Activated T-helper 1 cell treated with Interleukin-2 at 50 U/mL for 16 hours (primary cell): ENCODE measurements around the gene ANO3.
"Not testable (repeated sequence)": the region's sequence is repeated elsewhere in the genome, so short reads cannot be mapped to it uniquely, and the experiment has no call there.

Experiments used
- DNase-seq: peaks from one replicate; pipeline ENCODE4 v3.0.0-alpha.2; 2020; ENCODE audit warnings: low read depth

The ANO3 gene

DNA sequence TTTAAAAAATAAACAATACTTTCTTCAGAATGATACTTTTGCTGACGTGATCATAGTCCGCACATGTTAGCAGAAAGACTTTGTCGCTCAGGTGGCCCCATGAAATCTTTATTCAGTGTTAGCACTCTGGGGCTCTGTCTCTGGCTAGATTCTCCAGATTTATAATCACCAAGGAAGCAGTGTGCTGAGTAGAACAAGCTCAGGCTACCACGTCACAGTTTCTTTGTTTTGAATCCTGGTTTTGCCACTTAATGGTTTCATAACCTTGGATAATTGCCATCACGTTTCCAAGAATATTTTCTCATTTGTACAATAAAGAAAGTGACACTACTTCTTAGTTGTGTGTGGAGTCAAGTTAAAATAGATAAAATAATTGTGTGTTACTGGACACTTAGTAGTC is 244.0 kb downstream of the ANO3 start:
- no peak for DNase-seq

GRCh38 chr11:26578998-26579661 is 247.2 kb downstream of the ANO3 start:
- no peak for DNase-seq

DNA sequence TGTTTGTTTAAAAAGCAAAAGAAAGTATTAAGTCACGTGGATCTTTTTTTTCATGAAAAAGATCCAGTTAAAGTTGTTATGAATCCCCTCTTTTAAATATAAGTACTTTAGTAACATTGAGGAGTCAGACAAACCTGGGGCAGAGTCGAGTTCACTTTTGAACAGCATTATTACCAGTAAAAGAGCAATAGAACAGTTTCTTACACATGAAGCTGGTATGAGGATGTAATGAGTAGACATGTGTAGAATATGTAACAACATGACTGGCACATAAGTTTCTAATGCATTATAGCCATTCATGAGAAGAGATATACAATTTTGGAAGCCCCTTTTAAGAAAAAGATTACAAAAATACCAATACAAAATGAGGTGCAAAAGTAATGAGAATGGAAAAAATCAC is 247.8 kb downstream of the ANO3 start:
- DNase-seq = no peak

- no peak for DNase-seq
Measured at GRCh38 chr11:26580929-26581328, 249.0 kb downstream of the ANO3 start.

- DNase-seq = no peak
Measured at GRCh38 chr11:26583550-26583949, 251.6 kb downstream of the ANO3 start.

GRCh38 chr11:26584818-26585217 is 252.9 kb downstream of the ANO3 start:
- no peak for DNase-seq

DNA sequence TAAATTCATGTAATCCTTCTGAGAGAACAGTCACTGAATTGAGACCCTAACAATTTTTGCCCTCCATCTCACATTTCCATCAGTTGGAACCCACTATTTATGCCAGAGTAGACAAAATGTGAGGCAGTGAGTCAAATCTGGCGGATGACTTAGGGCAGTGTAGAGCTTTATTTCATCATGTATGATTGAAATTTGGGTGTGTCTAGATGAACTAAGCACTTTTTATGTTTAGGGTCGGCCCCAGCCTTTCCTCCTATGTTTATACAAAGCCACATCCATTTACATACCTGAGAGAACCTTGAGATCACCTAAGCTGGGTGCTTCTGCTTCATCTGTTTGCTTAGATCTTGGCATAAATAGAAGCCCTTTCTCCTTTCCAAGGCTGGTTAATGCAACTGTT is 255.1 kb downstream of the ANO3 start:
- no peak for DNase-seq

DNA sequence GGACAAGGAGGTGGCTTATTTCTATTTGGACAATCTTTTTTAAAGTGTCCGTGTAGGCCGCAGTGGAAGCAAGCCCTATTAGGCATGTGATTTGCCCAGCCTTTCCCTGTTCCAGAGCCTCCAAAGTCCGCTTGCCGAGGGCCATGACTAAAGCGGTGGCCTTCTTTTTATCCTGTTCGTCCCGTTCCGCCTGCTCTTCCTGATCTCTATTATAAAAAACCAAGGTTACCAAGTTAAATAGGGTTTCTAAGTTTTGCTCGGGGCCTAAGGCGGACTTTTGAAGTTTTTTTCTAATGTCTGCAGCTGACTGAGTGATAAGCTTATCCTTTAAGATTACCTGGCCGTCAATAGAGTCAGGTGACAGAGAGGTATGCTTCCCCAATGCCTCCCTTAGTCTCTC is 261.8 kb downstream of the ANO3 start:
- no peak for DNase-seq

- not testable (repeated sequence) for DNase-seq
Measured at GRCh38 chr11:26595207-26595865, 263.4 kb downstream of the ANO3 start.

- DNase-seq = not testable (repeated sequence)
Measured at GRCh38 chr11:26597049-26597689, 265.2 kb downstream of the ANO3 start.

DNA sequence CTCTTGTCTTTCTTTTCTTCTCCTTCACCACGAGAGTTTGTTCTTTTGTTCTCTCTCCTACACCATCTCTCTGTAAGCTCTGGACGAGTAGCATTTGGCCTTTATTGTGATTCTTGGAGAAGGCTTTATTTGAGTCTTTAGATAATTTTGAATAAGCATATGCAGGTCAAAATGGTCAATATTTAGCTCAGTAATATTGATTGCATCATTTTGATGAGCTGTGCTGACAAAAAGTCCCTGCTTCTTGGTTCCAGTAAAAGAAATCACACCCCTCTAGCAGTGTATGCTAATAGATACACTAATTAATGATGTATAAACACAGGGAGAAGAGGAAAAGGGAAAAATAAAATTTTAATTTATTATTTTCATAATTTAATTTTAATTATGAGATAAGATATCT is 266.0 kb downstream of the ANO3 start:
- DNase-seq = no peak

GRCh38 chr11:26599425-26599824 is 267.5 kb downstream of the ANO3 start:
- DNase-seq = no peak

GRCh38 chr11:26599876-26600434 is 268.0 kb downstream of the ANO3 start:
- DNase-seq = no peak

- no peak for DNase-seq
Measured at GRCh38 chr11:26607725-26608506, 276.0 kb downstream of the ANO3 start.

GRCh38 chr11:26608507-26609146 is 276.7 kb downstream of the ANO3 start:
- no peak for DNase-seq

DNA sequence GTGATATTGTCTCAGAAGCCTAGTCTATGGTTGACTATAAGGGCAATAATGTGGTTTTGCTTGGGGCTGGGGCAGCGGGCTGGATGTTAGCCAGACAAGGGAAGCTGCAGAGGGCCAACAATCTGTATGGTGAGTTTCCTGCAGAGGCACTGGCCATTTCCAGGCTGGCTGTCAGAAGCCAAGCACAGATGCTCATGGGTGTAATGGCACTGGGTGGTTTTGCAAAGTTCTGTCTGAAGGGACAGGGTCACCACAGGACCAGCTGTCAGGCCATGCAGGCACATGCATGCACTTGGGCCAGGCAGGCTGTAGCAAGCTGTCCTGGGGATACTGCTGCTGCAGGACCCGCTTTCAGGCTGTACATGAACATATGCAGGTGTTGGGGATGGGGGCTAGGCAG is 281.8 kb downstream of the ANO3 start:
- no peak for DNase-seq

GRCh38 chr11:26618441-26618840 is 286.5 kb downstream of the ANO3 start:
- no peak for DNase-seq

DNA sequence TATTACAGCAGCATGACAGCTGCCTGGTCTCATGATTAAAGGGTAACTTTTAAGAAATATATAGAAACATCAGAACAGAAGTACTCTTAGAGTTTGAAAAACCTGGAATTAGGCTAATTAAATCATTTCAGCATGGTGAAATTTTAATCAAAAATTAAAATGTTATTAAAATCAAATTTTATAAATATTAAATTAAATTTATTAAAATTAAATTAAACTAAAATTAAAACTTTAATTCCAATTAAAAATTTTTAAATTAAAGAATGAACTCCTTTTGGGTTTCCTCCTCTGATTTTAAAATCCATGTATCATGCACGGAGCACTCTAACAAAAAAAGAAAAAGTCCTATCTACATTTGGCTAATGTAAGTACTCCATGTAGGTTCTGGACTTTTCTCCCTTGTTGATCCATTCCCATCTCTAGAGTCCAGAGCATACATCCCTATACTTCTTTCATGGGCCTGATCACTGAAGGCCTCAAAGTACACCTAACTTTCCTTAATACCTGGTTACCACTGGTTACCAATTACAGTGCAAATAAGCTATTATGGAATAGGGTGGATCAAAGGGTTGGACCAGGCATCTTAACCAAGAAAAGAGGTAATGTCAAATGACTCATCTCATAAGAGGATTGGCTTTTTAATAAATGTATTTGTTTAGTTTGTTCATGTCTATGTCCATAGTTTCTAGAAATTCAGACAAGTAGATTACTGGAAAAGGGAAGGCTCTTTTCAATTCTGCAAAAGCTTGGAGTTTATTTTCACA is 288.5 kb downstream of the ANO3 start:
- no peak for DNase-seq

GRCh38 chr11:26621132-26621531 is 289.2 kb downstream of the ANO3 start:
- no peak for DNase-seq

DNA sequence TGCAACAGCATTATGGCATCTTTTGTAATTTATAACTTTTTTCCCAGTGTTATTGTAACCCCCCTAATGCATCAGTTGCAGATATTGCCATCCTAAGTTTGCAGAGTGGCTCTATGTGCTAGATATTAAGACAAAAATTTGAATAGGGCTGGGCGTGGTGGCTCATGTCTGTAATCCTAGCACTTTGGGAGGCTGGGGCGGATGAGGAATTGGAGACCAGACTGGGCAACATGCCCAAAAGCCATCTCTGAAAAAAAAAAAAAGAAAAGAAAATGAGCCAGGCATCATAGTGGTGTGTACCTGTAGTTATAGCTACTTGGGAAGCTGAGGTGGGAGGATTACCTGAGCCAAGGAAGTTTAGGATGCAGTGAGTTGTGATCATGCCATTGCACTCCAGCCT is 290.3 kb downstream of the ANO3 start:
- DNase-seq = no peak

- DNase-seq = no peak
Measured at GRCh38 chr11:26623076-26623659, 291.2 kb downstream of the ANO3 start.
